Transverse colon (tissue), 4 donors: ENCODE results near the gene SFXN4. TPM values are rescaled to one million over a fixed set of nuclear protein-coding genes. Genes with fewer than 3 reads are reported as not detected.
A peak's percentile ranks its signal among the peaks of the same experiment; 100 is the strongest.

Source experiments
- DNase-seq: peaks from one replicate; pipeline ENCODE4 v3.0.0-alpha.2; 2019
- H3K27ac ChIP-seq, 4 donors: fragments of 200-600 bp; sonication (generic); 2 replicates each; pipeline ENCODE4 v1.5.1; 2016 to 2018; ENCODE audit warnings: inconsistent platforms in 4 of 4
- H3K27me3 ChIP-seq: fragments of 200-600 bp; sonication (generic); 2 replicates; pipeline ENCODE4 v1.5.1; 2017; ENCODE audit warnings: inconsistent platforms
- H3K36me3 ChIP-seq, 4 donors: fragments of 200-600 bp; sonication (generic); 2 replicates each; pipeline ENCODE4 v1.5.1; 2017 to 2019; ENCODE audit warnings: inconsistent platforms in 4 of 4
- H3K4me1 ChIP-seq, 4 donors: fragments of 200-600 bp; sonication (generic); 2 replicates each; pipeline ENCODE4 v1.5.1; 2017 to 2020; ENCODE audit warnings: inconsistent platforms in 4 of 4
- H3K4me3 ChIP-seq, 4 donors: fragments of 200-600 bp; sonication (generic); 1 replicate in 1 of 4; 2 replicates in 3 of 4; pipeline versions ENCODE4 v1.5.1 to v1.6.1; 2017 to 2019; ENCODE audit warnings: inconsistent platforms in 4 of 4
- H3K9me3 ChIP-seq, 2 donors: fragments of 200-600 bp; sonication (generic); 2 replicates each; pipeline ENCODE4 v1.5.1; 2017 to 2019; ENCODE audit warnings: inconsistent platforms in 2 of 2
- CTCF ChIP-seq, 5 experiments: fragments of 200-600 bp in 3 of 5; fragments of 450-650 bp in 2 of 5; sonication (generic) in 3 of 5; IDR thresholded peaks; 1 replicate in 2 of 5; 2 replicates in 3 of 5; pipeline ENCODE4 v1.5.1; 2016 to 2017; ENCODE audit warnings: antibody characterized with exemption in 5 of 5, inconsistent platforms in 3 of 5, mild to moderate bottlenecking in 2 of 5, moderate library complexity in 1 of 5
- EP300 ChIP-seq: sonication (generic); formaldehyde crosslinking; IDR thresholded peaks from one replicate; pipeline ENCODE4 v1.6.1; 2017; ENCODE audit warnings: antibody characterized with exemption, low read depth
- POLR2A ChIP-seq: fragments of 450-650 bp; IDR thresholded peaks from one replicate; pipeline ENCODE4 v1.6.1; 2016; ENCODE audit warnings: antibody characterized with exemption, mild to moderate bottlenecking, moderate library complexity
- POLR2AphosphoS5 ChIP-seq, 3 donors: sonication (generic); formaldehyde crosslinking; IDR thresholded peaks; one replicate each; pipeline ENCODE4 v1.6.1; 2016; ENCODE audit warnings: antibody characterized with exemption in 3 of 3
- WGBS, 2 donors: methylation state at CpG; one replicate each; pipeline ENCODE4 v1.1.5; 2018; ENCODE audit warnings: low coverage in 1 of 2; 5-methylcytosine and 5-hydroxymethylcytosine counted together
- in situ Hi-C, 4 donors: fragments of 200-750 bp; cut with MboI; loops; one replicate each; pipeline versions ENCODE4 v1.15.0 to v1.15.1; 2017; ENCODE audit warnings: low sequenced_read_pairs in 3 of 4, low pct_ligation_motif_present in 1 of 4, low pct_unique_long_range_greater_than_20kb in 1 of 4
- intact Hi-C: fragments of 100-400 bp; cut with DNase I; formaldehyde crosslinking; loops from one replicate; pipeline ENCODE4 v1.15.1; 2023; ENCODE audit warnings: low total_unique reads
- total RNA-seq, 4 donors: library from RNA; depleted of rRNA; stranded (reverse); fragments of >200 nt; gene quantifications; one replicate each; pipeline ENCODE4 v1.1.0, GENCODE V29; 2016

Gene SFXN4
- total RNA-seq, 4 donors from 2014 or later, result 15.0 to 61.3 (median 27.7) TPM

- intact Hi-C loops, result loop anchor here (5.0 kb wide), 3 partner anchors 42 to 212 kb away; no protein-coding TSS in a partner anchor
- Histone ChIP-seq H3K4me1 (peaks cover 11 to 66% (median 39%) of the 10 kb centered on the region in 4 donors), H3K4me3 (peak overlapping the region in 3 of 4 donors; percentile 21 to 95 (median 73)), H3K27me3 (peaks cover 9% of the 10 kb centered on the region), H3K27ac (peak overlapping the region; percentile 99 to 100 (median 100)), H3K9me3 (no peaks in the 10 kb centered on the region), H3K36me3 (no peaks in the 10 kb centered on the region)
- TF ChIP-seq CTCF (IDR thresholded peaks at IDR 0.05), result peak in 1 of 5 experiments; percentile 1
- TF ChIP-seq POLR2A, result no peak
- in situ Hi-C loops, result loop anchor here in 1 of 4 donors (10.0 kb wide), 2 partner anchors 205 to 235 kb away; no protein-coding TSS in a partner anchor
- WGBS, 2 donors, result 42 to 46% methylated on average over 8 to 9 of the region's 9 CpGs
- no peak for DNase-seq
Observed at GRCh38 chr10:119209736-119210355, 44.3 kb upstream of the SFXN4 start.

- DNase-seq, result peak; percentile 60
- no peaks in the 10 kb centered on the region for H3K36me3 ChIP-seq
- TF ChIP-seq POLR2A (no peak), CTCF (IDR thresholded peaks at IDR 0.05) (peak; percentile 74 to 86 (median 77)), EP300 (no peak)
- peaks cover 9% of the 10 kb centered on the region for H3K27me3 ChIP-seq
- H3K4me3 ChIP-seq, result peak overlapping the region; percentile 25 to 95 (median 83)
- 0 to 14% methylated on average over 1 to 15 of the region's 15 CpGs for WGBS, 2 donors
- intact Hi-C loops, result loop anchor here (5.0 kb wide), 2 partner anchors 93 to 213 kb away; no protein-coding TSS in a partner anchor
- H3K4me1 ChIP-seq, result peaks cover 11 to 66% (median 39%) of the 10 kb centered on the region in 4 donors
- in situ Hi-C loops, result loop anchor here in 1 of 4 donors (10.0 kb wide), 2 partner anchors 206 to 236 kb away; no protein-coding TSS in a partner anchor
- peak overlapping the region; percentile 99 to 100 (median 100) for H3K27ac ChIP-seq
- H3K9me3 ChIP-seq, result no peaks in the 10 kb centered on the region
Observed at GRCh38 chr10:119209035-119209735, 43.7 kb upstream of the SFXN4 start.

- 3 to 8% methylated on average over 3 of the region's 3 CpGs for WGBS, 2 donors
- TF ChIP-seq CTCF (IDR thresholded peaks at IDR 0.05) (no peak), POLR2AphosphoS5 (IDR thresholded peaks at IDR 0.05) (no peak), EP300 (no peak), POLR2A (no peak)
- in situ Hi-C loops (loop anchor here in 1 of 4 donors (10.0 kb wide), 2 partner anchors 206 to 236 kb away; no protein-coding TSS in a partner anchor), intact Hi-C loops (loop anchor here (5.0 kb wide), 2 partner anchors 94 to 214 kb away; no protein-coding TSS in a partner anchor)
- no peak for DNase-seq
- Histone ChIP-seq H3K4me1 (peaks cover 11 to 61% (median 38%) of the 10 kb centered on the region in 4 donors), H3K27ac (peak overlapping the region; percentile 99 to 100 (median 100)), H3K9me3 (no peaks in the 10 kb centered on the region), H3K36me3 (no peaks in the 10 kb centered on the region), H3K27me3 (peaks cover 9% of the 10 kb centered on the region), H3K4me3 (peak overlapping the region; percentile 25 to 95 (median 83))
Observed at GRCh38 chr10:119208553-119208940, 43.0 kb upstream of the SFXN4 start.
